ENCODE data around the gene DIP2C. TPM values are rescaled to one million over a fixed set of nuclear protein-coding genes. Genes with fewer than 3 reads are reported as not detected.

The DIP2C gene
- polyA plus RNA-seq, 1 of the 3 experiments (the other 2 are of a cell fraction) = 8.7 TPM

DNA sequence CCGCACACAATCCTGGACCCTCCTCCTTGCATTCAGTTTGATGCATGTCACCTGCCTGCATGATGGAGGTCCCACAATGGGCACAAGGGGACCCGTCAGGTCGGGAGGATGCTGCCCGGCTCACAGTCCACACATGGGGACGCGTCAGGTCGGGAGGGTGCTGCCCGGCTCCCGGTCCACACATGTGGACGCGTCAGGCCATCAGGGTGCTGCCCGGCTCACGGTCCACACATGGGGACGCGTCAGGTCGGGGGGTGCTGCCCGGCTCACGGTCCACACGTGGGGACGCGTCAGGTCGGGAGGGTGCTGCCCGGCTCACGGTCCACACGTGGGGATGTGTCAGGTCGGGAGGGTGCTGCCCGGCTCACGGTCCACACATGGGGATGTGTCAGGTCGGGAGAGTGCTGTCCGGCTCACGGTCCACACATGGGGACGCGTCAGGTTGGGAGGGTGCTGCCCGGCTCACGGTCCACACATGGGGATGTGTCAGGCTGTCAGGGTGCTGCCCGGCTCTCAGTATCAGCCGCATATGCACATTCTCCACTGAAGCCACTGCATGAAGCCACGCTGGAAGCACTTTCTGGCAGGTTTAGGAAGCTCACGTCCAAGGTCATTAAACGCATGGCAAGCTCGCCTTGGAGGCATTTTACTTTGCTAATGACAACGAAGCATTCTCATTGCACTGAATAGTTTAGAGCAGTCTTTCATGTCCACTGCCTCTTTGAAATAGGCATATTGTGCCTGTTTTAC is 50.3 kb downstream of the DIP2C start:
- H3K79me2 ChIP-seq (ENCODE audit: insufficient read depth) = peaks cover 84% of the 10 kb centered on the region
- TF ChIP-seq MEF2A (IDR thresholded peaks at IDR 0.05; ENCODE audit: borderline replicate concordance, low read depth) (no peak), GABPA (IDR thresholded peaks at IDR 0.05; ENCODE audit: low read depth) (no peak), TCF12 (IDR thresholded peaks at IDR 0.05) (no peak), RFX5 (IDR thresholded peaks at IDR 0.05; ENCODE audit: low read length) (no peak), NRF1 (IDR thresholded peaks at IDR 0.05; ENCODE audit: low read depth, low read length) (no peak), EP300 (IDR thresholded peaks at IDR 0.05; ENCODE audit: borderline replicate concordance in 1 of 2, low read depth in 1 of 2, low read length in 1 of 2) (no peak), FOSL2 (IDR thresholded peaks at IDR 0.05; ENCODE audit: borderline replicate concordance, low read depth) (no peak), FOXJ3 (CRISPR knock-in tag; IDR thresholded peaks at IDR 0.05) (no peak)
- TF ChIP-seq, protein P1, sequence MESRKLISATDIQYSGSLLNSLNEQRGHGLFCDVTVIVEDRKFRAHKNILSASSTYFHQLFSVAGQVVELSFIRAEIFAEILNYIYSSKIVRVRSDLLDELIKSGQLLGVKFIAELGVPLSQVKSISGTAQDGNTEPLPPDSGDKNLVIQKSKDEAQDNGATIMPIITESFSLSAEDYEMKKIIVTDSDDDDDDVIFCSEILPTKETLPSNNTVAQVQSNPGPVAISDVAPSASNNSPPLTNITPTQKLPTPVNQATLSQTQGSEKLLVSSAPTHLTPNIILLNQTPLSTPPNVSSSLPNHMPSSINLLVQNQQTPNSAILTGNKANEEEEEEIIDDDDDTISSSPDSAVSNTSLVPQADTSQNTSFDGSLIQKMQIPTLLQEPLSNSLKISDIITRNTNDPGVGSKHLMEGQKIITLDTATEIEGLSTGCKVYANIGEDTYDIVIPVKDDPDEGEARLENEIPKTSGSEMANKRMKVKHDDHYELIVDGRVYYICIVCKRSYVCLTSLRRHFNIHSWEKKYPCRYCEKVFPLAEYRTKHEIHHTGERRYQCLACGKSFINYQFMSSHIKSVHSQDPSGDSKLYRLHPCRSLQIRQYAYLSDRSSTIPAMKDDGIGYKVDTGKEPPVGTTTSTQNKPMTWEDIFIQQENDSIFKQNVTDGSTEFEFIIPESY (IDR thresholded peaks at IDR 0.05; ENCODE audit: borderline replicate concordance, low read depth) = no peak
- TF ChIP-seq, protein P2, sequence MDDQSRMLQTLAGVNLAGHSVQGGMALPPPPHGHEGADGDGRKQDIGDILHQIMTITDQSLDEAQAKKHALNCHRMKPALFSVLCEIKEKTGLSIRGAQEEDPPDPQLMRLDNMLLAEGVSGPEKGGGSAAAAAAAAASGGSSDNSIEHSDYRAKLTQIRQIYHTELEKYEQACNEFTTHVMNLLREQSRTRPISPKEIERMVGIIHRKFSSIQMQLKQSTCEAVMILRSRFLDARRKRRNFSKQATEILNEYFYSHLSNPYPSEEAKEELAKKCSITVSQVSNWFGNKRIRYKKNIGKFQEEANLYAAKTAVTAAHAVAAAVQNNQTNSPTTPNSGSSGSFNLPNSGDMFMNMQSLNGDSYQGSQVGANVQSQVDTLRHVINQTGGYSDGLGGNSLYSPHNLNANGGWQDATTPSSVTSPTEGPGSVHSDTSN (IDR thresholded peaks at IDR 0.05) = no peak
- TF ChIP-seq, protein P3, sequence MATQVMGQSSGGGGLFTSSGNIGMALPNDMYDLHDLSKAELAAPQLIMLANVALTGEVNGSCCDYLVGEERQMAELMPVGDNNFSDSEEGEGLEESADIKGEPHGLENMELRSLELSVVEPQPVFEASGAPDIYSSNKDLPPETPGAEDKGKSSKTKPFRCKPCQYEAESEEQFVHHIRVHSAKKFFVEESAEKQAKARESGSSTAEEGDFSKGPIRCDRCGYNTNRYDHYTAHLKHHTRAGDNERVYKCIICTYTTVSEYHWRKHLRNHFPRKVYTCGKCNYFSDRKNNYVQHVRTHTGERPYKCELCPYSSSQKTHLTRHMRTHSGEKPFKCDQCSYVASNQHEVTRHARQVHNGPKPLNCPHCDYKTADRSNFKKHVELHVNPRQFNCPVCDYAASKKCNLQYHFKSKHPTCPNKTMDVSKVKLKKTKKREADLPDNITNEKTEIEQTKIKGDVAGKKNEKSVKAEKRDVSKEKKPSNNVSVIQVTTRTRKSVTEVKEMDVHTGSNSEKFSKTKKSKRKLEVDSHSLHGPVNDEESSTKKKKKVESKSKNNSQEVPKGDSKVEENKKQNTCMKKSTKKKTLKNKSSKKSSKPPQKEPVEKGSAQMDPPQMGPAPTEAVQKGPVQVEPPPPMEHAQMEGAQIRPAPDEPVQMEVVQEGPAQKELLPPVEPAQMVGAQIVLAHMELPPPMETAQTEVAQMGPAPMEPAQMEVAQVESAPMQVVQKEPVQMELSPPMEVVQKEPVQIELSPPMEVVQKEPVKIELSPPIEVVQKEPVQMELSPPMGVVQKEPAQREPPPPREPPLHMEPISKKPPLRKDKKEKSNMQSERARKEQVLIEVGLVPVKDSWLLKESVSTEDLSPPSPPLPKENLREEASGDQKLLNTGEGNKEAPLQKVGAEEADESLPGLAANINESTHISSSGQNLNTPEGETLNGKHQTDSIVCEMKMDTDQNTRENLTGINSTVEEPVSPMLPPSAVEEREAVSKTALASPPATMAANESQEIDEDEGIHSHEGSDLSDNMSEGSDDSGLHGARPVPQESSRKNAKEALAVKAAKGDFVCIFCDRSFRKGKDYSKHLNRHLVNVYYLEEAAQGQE (IDR thresholded peaks at IDR 0.05; ENCODE audit: low read depth, low read length) = no peak
- TF ChIP-seq, protein P4, sequence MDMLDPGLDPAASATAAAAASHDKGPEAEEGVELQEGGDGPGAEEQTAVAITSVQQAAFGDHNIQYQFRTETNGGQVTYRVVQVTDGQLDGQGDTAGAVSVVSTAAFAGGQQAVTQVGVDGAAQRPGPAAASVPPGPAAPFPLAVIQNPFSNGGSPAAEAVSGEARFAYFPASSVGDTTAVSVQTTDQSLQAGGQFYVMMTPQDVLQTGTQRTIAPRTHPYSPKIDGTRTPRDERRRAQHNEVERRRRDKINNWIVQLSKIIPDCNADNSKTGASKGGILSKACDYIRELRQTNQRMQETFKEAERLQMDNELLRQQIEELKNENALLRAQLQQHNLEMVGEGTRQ (IDR thresholded peaks at IDR 0.05; ENCODE audit: borderline replicate concordance, low read depth, low read length) = no peak

More for the DNA sequence above, 50.3 kb downstream of the DIP2C start:
- Histone ChIP-seq H2AFZ (ENCODE audit: low read depth) (no peak overlapping the region), H4K20me1 (ENCODE audit: insufficient read depth) (peaks cover 89% of the 10 kb centered on the region), H3F3A (replicated peaks; ENCODE audit: insufficient read depth) (no peaks in the 10 kb centered on the region), H3K36me3 (replicated peaks in 1 of 2; ENCODE audit: control insufficient read depth in 1 of 2, insufficient read depth in 2 of 2, low read length in 1 of 2) (no peaks in the 10 kb centered on the region), H3K9me3 (no peaks in the 10 kb centered on the region), H3K27ac (ENCODE audit: low read depth in 2 of 2, low read length in 1 of 2) (no peak overlapping the region), H3K9me2 (no peaks in the 10 kb centered on the region), H3K4me1 (ENCODE audit: control insufficient read depth in 1 of 2, insufficient read depth in 2 of 2, low read depth in 1 of 2, low read length in 1 of 2) (peaks cover 0 to 4% of the 10 kb centered on the region in 2 experiments; a peak in 1 of 4 replicates), H3K27me3 (ENCODE audit: insufficient read depth) (no peaks in the 10 kb centered on the region), H3K4me3 (ENCODE audit: low read depth in 2 of 2, low read length in 1 of 2) (no peak overlapping the region), H3K9ac (no peak overlapping the region), H3K4me2 (no peak overlapping the region)
- CTCF ChIA-PET = no interaction called here
- 88% methylated on average over 19 of the region's 42 CpGs for WGBS (ENCODE audit: low lambda C conversion rate)
- POLR2A ChIA-PET = no interaction called here
- no peak for DNase-seq
